Fibroblast of skin of left quadriceps (primary cell): Measurements from ENCODE around the gene XRCC5.

ENCODE experiments used
- DNase-seq, 2 experiments: peaks; one replicate each; pipeline ENCODE4 v3.0.0-alpha.2; 2013; ENCODE audit warnings: low read depth in 2 of 2

The XRCC5 gene

DNA sequence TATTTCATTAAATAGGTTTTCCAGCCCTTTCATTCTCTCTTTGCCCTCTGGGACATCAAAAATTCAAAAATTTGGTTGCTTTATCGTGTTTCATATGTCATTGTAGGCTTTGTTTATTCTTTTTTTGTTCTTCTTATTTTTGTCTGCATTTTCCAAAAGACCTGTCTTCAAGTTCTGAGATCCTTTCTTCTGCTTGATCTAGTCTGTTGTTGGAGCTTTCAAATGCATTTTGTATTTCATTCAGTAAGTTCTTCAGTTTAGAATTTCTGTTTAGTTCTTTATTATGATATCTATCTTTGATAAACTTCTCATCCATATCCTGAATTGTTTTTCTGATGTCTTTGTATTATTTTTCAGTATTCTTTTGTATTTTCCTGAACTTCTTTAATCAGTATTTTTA, 123.6 kb downstream of the XRCC5 start:
- DNase-seq, result no peak

DNA sequence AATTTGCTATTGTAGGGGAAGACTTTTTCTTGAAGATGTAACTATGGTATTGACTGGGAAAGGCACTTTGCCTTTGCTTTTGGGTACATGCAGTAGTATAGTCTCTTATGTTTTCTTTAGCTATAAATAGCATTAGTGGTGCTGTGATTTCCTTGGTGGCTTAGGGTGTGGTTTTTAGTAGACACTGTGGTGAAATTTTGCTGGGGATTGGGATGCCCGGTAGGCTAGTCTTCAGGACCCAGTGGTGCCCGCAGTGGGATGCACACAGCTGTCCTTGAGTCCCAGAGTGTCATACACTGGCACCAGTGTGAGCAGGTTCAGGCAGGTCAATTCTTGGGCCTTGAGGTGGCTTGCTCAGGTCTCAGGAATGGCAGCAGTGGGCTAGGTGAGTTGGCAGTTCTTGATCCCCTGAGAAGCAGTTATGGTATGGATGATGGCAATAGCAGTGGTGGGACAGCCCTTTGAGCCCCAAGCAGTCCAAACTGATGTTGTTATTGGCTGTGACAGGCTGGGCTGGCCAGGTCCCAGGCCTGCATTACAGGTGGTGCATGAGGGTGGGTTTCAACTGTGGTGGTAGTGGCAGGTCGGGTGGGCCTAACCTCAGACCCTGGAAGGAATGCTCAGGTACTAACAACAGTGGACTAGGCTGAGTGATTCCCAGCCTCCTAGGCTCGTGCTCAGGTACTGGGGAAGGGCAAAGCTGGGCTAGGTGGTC, 124.3 kb downstream of the XRCC5 start:
- no peak for DNase-seq

DNA sequence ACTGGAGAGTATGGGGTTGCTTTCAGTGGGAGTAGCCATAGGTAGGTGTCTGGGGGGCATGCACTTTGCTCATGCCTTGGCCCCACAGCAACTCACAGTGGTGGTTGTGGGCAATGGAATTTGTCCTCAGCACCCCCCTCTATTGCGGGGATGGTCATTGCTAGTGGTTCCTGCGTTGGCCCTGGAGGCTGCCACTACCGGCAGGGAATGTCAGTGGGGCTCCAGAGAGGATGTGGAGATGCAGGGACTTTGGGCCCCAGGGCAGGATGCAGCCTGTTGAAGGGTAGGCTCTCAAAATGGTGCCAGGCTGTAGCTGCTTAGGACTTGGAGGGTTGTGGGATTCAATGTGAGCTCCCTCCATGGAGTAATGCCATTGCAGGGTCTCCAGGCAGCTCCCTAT, 125.0 kb downstream of the XRCC5 start:
- DNase-seq, result no peak

DNA sequence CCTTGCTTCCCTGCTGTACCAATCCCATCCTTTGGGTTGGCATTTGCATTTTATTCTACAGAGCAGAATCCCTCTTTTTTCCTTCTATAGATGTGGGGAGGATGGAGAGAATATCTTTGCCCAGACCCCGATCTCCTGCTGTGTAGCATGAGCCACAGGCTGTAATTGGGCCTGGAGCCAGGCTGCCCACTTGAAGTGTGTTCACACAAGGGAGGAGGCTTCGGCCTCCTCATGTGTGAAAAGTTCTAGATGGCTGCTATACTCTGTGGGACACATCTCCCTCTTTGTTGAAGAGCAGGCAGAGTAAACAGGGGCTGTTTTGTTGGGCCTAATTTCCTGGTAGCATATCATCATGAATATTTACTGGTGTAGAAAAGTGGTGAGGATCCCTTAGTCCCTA, 126.3 kb downstream of the XRCC5 start:
- no peak for DNase-seq

DNA sequence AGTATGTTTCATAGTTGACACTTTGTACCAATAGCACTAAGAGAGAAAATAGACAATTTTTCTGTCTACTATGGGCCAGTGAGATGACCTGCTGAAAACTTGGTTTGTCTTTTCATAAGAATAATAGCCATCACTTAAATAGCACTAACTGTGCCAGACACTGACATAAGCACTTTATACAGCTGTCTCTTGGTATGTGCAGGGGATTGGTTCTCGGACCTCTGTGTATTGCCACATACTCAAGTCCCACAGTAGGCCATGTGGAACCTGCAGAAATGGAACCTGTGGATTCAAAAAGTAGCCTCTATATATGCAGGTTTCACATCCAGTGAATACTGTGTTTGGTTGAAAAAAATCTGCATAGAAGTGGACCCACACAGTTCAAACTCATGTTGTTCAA, 126.7 kb downstream of the XRCC5 start:
- DNase-seq, result no peak

DNA sequence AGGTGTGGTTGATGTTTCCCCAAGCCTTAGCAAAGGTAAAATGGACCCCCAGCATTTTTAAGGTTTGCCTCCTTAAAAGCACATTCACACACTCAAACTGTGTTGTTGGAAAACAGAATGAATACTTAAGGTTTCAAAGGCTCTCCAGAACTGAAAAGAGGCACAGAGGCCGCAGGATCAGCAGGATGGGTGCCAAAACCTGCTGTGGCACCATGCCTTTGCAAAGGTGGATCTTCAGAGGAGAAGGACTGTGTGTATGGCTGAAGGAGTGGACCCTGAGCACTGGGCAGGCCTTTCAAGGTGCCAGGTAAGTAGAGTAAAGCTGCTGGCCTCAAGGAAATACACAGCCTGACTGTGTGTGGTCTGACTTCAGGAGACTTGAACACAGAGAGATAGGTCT, 127.3 kb downstream of the XRCC5 start:
- DNase-seq, result no peak

DNA sequence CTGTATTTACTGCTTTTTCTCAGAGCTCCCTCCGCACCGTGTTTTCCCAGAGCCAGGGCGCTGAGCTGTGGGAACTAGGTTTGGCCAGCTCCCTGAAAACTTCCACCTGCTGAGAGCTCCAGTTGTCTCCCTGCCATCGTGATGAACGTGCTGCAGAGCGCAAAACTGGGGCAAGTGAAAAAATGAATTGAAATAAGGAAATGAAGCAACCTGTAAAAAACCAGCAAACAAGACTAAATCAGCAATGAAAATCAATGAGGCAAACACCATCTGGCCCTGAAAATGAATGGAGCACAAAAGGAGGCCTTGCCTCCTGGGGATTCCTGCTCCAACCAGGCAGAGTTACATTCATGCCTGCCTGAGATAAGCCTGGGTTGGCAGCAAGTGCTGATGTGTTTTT, 133.2 kb downstream of the XRCC5 start:
- DNase-seq, result no peak

DNA sequence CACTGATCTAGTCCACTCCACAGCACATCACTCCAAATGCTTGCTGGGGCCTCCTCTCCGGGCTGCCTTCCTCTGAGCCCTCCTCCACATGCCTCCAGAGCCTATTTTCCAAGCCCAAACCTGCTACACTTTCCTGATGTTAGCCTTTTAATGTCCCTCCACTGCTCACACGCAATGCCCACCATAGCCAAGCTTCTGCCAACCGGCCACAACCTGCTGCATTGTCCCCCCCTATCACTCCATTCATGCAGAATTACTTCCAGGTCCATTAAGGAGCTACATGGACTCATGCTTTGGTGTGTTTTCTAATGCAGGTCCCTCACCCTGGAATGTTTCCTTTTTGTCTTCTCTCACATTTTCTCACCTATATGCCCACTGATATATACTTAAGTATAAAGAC, 133.9 kb downstream of the XRCC5 start:
- no peak for DNase-seq

DNA sequence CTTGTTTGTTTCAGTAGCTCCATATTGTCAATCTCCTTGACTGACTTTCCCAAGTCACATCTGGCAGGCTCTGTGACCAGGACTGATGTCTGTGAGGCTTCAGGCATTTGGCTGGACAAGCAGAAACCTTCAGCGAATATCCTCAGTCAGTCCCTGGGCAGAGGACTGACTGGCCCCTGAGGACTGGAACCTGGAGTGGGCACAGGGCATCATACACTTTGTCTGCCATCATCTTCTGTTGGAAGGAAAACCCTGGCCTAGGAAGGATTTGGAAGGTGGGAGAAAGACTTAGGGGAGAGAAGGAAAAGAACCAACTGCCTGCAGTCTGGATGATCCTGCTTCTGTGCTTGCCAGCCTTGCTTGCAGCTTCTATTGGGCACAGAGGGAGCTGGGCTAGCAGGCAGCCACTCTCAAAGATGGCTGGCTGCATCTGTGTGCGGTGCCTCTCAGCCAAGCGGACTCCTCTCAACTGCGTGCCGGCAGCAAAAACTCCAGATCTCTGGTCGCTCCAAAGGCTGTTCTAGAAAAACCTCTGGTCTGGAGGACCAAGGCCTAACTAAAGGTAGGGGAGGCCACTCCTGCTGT, 136.3 kb downstream of the XRCC5 start:
- no peak for DNase-seq

DNA sequence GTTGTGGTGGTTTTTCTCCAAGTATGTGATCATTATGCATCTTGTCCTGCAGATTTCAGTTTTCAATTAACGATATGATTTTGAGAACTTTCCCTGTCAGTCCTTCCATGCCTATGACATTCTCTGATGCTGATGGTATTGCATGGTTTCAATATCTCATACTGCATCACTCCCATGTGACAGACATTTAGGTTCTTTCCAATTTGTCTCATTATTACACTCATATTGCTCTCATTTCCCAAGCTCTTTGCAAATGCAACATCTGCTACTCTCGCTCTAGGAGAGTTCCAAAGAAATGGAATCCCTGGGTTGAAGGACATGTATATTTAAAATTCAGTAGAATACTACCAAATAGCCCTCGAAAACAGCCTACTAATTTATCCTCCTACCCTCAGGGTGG, 137.6 kb downstream of the XRCC5 start:
- no peak for DNase-seq
